Ectodermal cell (in vitro differentiated cells): ENCODE data around the gene AVPR1B. TPM values are rescaled to one million over a fixed set of nuclear protein-coding genes. Genes with fewer than 3 reads are reported as not detected.

Experiments
- H3K27ac ChIP-seq: 2 replicates; pipeline ENCODE4 v1.7.0; 2013; ENCODE audit warnings: mild to moderate bottlenecking, low read depth, low read length; ENCODE audit not compliant: insufficient read depth, poor library complexity, severe bottlenecking
- H3K27me3 ChIP-seq: 2 replicates; pipeline ENCODE4 v1.7.0; 2013; ENCODE audit warnings: mild to moderate bottlenecking, low read length; ENCODE audit not compliant: insufficient read depth, control insufficient read depth, poor library complexity, severe bottlenecking
- H3K36me3 ChIP-seq: one replicate; pipeline ENCODE4 v1.7.0; 2013; ENCODE audit warnings: low read length; ENCODE audit not compliant: control insufficient read depth, insufficient read depth
- H3K4me1 ChIP-seq: one replicate; pipeline ENCODE4 v1.7.0; 2013; ENCODE audit warnings: low read length; ENCODE audit not compliant: control insufficient read depth, insufficient read depth
- H3K4me3 ChIP-seq: 2 replicates; pipeline ENCODE4 v1.7.0; 2013; ENCODE audit warnings: low read depth, low read length, control low read depth; ENCODE audit not compliant: insufficient read depth
- H3K9me3 ChIP-seq: 2 replicates; pipeline ENCODE4 v1.7.0; 2013; ENCODE audit warnings: mild to moderate bottlenecking, low read length, moderate library complexity; ENCODE audit not compliant: control insufficient read depth
- WGBS, 2 experiments: methylation state at CpG; one replicate each; pipeline ENCODE4 v1.1.7; 2013; ENCODE audit warnings: missing lambda C conversion rate in 2 of 2; 5-methylcytosine and 5-hydroxymethylcytosine counted together
- polyA plus RNA-seq, 4 experiments: library from polyadenylated mRNA; stranded (reverse); fragments of 50-300 nt; gene quantifications; one replicate each; pipeline ENCODE4 v1.2.3, GENCODE V29; 2013

AVPR1B gene
- polyA plus RNA-seq (2013, experiment 1 of 4) = not detected
- polyA plus RNA-seq (2013, experiment 2 of 4) = not detected
- not detected for polyA plus RNA-seq (2013, experiment 3 of 4)
- not detected for polyA plus RNA-seq (2013, experiment 4 of 4)

DNA sequence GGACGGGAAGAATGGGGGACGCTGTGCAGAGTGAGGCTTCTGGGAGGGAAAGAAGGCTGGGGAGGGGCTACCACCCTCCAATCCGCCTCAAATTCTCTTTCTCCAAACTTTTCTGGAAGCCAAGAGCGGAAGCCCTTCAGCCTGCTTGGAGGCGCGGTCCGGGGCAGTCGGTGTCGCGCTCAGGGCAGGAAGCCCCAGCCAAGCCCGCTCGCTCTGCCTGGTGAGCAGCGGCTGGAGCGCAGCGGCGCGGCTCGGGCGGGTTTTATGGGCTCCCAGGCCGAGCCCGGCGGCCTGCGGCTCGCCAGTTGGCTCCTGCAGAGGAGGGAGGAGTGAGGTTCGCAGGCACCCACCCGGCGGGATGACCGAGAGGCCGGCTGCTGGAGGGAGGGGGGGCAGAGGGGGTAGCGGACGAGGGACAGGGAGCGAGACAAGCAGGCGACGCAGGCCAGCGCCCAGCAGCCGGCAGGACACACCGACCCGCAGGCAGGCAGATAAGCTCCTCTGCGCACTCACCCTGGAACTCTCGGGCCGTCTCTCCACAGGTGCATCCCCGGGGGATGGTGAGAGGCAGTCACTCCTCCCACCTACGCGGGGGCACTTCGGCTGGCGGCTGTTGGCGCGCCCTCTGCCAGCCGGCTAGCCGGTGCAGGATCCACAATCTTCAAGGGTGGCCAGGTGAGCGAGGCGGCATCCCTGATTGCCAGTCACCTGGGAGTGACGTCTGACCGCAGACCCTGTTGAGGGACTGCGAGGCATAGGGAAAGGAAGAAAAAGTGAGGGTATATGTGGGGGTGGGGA lies at the start of gene AVPR1B:
Gene AVPR1B (minus strand): TSS at position 238 of the 798 bp plus-strand sequence. CDS start 498 bp downstream, outside the sequence.
- Histone ChIP-seq H3K27me3 (peaks cover 48% of the 10 kb centered on the region), H3K4me1 (no peaks in the 10 kb centered on the region), H3K4me3 (peak within 1 kb of the TSS; percentile 41), H3K36me3 (no peaks in the 10 kb centered on the region), H3K27ac (no peak within 1 kb of the TSS), H3K9me3 (no peaks in the 10 kb centered on the region)
- WGBS, 2 experiments = 1 to 2% methylated on average over 55 of the region's 55 CpGs

- Histone ChIP-seq H3K4me3 (no peak overlapping the region), H3K9me3 (no peaks in the 10 kb centered on the region), H3K36me3 (no peaks in the 10 kb centered on the region), H3K27me3 (no peaks in the 10 kb centered on the region), H3K4me1 (peaks cover 4% of the 10 kb centered on the region), H3K27ac (no peak overlapping the region)
- WGBS, 2 experiments = 36 to 39% methylated on average over 3 of the region's 3 CpGs
Observed at GRCh38 chr1:206145771-206146290, 28.6 kb upstream of the AVPR1B start.

DNA sequence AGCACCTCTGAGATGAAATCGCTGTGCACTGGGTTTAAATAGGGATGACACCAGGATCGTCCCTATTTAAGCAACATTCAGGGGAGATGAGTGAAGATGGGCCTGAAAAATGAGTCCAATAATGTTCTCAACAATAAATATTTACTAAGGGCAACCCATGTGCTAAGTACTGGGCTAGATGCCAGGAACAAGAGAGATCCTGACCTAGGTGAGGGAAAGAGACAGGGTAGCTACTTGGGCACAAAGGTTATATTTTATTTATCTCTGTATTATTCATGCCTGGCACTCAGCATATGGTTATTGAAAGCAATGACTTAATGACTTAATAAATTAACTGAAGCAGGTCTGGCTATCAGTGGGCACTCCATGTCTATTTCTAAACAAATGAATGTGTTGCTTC lies 27.4 kb upstream of the AVPR1B start:
- Histone ChIP-seq H3K4me1 (peaks cover 4% of the 10 kb centered on the region), H3K27me3 (no peaks in the 10 kb centered on the region), H3K27ac (no peak overlapping the region), H3K4me3 (no peak overlapping the region), H3K9me3 (no peaks in the 10 kb centered on the region), H3K36me3 (no peaks in the 10 kb centered on the region)
- 96 to 100% methylated on average over 2 of the region's 2 CpGs for WGBS, 2 experiments

DNA sequence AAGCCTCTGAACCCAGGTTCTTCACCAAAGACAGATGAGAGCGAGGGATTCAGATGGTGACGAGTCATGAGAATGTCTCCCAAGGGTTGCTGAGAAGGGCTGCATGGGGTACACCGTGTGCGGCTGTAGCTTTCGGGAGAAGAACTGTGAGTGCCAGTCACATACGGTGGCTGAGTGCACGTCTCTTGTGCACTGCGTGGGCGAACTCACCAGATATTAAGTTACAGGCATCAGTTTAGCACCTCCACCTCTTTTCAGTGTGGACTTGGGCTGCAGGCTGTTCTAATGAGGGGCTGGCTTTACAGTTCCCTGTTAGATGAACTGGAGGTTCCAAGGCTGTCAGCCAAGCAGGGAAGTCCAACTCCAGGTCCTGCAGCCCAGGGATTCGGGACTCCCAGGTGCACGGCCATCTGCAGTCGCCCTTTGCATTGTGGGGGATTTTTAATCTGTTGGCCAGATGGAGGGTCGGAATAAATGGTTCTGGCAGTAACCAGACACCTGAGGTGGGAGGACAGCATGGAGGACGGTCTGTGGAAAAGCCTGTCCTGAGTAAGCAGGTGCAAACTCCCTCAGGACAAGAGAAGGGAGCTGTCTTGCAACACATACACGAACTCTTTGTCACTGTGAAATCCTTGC lies 26.5 kb upstream of the AVPR1B start:
- Histone ChIP-seq H3K4me1 (peaks cover 4% of the 10 kb centered on the region), H3K27me3 (no peaks in the 10 kb centered on the region), H3K27ac (no peak overlapping the region), H3K36me3 (no peaks in the 10 kb centered on the region), H3K4me3 (no peak overlapping the region), H3K9me3 (no peaks in the 10 kb centered on the region)
- 91 to 92% methylated on average over 15 of the region's 15 CpGs for WGBS, 2 experiments

DNA sequence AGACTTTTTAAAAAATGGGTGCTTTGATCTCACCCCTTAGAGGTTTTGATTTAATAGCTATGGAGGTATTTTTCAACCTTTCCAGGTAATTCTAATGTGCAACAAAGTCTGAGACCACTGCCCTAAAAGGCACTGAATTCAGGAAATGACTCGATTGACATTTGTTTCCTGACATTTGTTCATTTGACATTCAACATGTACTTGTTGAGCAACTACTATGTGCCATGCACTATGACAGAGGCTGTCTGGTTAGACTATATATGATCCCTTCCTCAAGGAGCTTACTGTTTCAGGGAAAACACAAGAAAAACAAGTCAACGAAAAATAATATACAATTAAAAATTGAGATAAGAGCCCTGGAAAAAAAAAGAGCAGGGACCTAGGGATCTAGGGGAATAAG lies 25.6 kb upstream of the AVPR1B start:
- H3K4me3 ChIP-seq = no peak overlapping the region
- H3K4me1 ChIP-seq = peaks cover 4% of the 10 kb centered on the region
- H3K9me3 ChIP-seq = no peaks in the 10 kb centered on the region
- H3K36me3 ChIP-seq = no peaks in the 10 kb centered on the region
- 97 to 100% methylated on average over 1 to 2 of the region's 2 CpGs for WGBS, 2 experiments
- no peaks in the 10 kb centered on the region for H3K27me3 ChIP-seq
- no peak overlapping the region for H3K27ac ChIP-seq

- Histone ChIP-seq H3K36me3 (no peaks in the 10 kb centered on the region), H3K4me3 (no peak overlapping the region), H3K9me3 (no peaks in the 10 kb centered on the region), H3K4me1 (peaks cover 4% of the 10 kb centered on the region), H3K27ac (no peak overlapping the region), H3K27me3 (no peaks in the 10 kb centered on the region)
- WGBS, 2 experiments = 87 to 88% methylated on average over 2 to 3 of the region's 3 CpGs
Observed at GRCh38 chr1:206142011-206142410, 24.8 kb upstream of the AVPR1B start.

DNA sequence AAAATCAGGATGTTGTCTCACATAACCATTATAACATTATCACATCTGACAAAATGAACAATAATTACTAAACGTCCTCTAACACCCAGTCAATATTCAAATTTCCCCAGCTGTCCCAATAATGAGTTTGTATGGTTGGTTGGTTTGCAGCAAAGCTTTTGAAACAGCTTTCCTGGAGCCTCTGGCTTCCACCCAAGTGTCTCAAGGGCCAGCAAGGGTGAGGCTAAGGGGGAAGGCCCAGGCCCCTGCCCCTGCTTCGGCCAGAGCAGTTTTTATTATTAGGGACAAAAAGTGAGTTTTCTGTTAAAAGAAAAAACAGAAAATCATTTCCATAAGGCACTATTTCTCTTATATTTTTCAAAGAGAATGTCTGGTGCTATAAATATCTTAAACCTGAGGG lies 19.1 kb upstream of the AVPR1B start:
- 33 to 75% methylated on average over 1 of the region's 2 CpGs for WGBS, 2 experiments
- no peak overlapping the region for H3K27ac ChIP-seq
- no peaks in the 10 kb centered on the region for H3K36me3 ChIP-seq
- H3K27me3 ChIP-seq = no peaks in the 10 kb centered on the region
- no peak overlapping the region for H3K4me3 ChIP-seq
- H3K9me3 ChIP-seq = no peaks in the 10 kb centered on the region
- peaks cover 3% of the 10 kb centered on the region for H3K4me1 ChIP-seq

GRCh38 chr1:206135248-206135647 lies 18.1 kb upstream of the AVPR1B start:
- no peak overlapping the region for H3K27ac ChIP-seq
- H3K9me3 ChIP-seq = no peaks in the 10 kb centered on the region
- no peaks in the 10 kb centered on the region for H3K27me3 ChIP-seq
- no peaks in the 10 kb centered on the region for H3K36me3 ChIP-seq
- no peak overlapping the region for H3K4me3 ChIP-seq
- peaks cover 3% of the 10 kb centered on the region for H3K4me1 ChIP-seq
- WGBS, 2 experiments = 84 to 93% methylated on average over 2 of the region's 2 CpGs

GRCh38 chr1:206133751-206134415 lies 16.7 kb upstream of the AVPR1B start:
- peaks cover 3% of the 10 kb centered on the region for H3K4me1 ChIP-seq
- H3K4me3 ChIP-seq = no peak overlapping the region
- no peaks in the 10 kb centered on the region for H3K9me3 ChIP-seq
- no peak overlapping the region for H3K27ac ChIP-seq
- WGBS, 2 experiments = 92% methylated on average over 7 of the region's 7 CpGs
- no peaks in the 10 kb centered on the region for H3K36me3 ChIP-seq
- H3K27me3 ChIP-seq = no peaks in the 10 kb centered on the region

DNA sequence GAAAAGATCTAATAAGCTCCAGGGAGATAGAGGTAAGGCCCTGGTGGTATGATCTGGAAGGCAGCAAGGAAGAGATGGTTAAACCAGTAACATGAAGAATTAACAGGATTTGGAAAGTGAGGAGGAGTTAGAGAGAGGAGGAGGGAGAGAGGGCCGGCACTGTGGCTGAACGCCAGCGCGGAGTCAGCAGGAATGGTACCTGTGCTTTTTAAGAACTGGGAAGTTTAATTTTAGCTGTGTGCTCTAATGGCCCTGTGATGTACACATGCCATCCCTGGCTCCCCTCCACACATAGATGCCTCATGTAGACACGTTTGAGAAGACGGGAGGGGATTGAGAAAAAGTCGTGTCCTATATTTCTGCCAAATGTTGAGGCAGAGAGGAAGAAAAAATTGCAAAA lies 13.8 kb upstream of the AVPR1B start:
- H3K36me3 ChIP-seq = no peaks in the 10 kb centered on the region
- 91% methylated on average over 7 of the region's 7 CpGs for WGBS, 2 experiments
- peaks cover 3% of the 10 kb centered on the region for H3K4me1 ChIP-seq

More for the DNA sequence above, 13.8 kb upstream of the AVPR1B start:
- no peaks in the 10 kb centered on the region for H3K27me3 ChIP-seq
- H3K27ac ChIP-seq = no peak overlapping the region
- H3K9me3 ChIP-seq = no peaks in the 10 kb centered on the region
- H3K4me3 ChIP-seq = no peak overlapping the region
